Stimulated activated naive CD4-positive, alpha-beta T cell treated with Interleukin-2 at 50 U/mL for 16 hours (primary cell): Measurements from ENCODE around the gene TPM2.

Source experiments
- DNase-seq: peaks from one replicate; lab custom pipeline; 2025; lab: John Stamatoyannopoulos, UW

The TPM2 gene

DNA sequence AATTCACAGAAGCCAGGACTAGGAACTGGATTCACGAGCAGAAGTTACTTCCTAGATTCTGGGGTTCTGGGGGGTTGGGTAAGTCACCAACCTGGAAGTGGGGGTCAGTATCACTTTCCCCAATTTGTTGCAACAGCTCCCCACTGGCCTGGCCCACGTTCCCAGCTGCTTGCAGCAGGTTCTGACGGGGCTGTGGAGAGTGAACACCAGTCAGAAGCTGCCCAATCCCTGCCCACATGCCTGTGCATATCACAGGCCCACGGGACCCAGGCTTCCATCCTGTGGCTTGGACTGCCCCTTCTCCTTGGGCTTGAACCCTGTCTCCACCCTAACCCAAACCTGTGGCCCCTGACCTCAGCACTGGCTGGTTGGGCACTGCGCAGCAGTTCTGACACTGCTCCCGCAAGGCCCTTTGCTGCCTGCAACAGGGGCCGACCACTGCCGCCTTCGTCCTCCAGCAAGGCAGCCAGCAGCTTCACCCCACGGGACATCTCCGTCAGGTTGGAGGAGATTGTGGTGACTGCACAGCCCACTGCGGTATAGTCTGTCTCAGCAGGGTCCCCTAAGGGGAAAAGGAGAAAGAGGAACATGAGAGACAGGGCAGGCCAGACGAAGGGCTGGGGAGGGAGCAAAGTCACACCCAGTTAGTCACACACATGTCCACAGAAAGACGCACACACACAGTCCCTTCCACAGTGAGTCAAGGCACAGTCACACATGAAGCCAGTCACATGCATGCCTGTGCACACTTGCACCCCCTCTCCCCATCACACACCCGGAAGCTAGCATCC is 29.2 kb upstream of the TPM2 start:
- DNase-seq, result no peak

DNA sequence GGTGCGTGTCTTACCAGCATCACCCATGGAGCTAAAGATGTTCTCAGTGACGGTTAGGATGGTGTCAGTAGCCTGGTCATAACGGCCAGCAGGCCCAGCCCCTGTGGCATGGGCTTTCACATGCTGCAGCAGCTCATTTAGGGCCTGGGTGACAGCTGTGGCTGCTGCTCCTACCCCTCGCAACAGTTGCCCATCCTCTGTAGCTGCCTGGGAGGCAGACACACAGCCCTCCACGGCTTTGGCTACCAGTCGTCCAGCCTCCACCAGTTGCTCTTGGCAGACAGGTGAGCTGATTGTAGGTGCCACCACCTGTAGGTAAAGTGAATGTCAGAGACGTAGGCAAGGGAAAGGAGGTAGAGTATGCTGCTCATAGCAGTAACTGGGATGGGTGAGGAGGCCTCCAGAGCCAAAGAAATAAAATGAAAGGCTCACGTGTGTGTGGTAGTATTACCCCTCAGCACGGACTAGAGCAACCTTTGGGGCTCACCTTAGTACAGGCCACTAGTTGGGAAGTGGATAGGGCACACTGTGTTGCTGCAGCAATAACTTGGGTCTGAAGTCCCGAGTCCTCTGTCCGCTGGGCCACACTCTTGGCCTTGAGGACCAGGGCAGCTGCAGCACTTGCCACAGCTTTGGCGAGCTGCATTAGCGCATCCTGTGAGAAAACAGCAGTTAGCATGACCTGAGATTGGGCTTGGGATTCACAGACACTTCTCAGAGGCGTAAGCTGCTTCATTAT is 27.6 kb upstream of the TPM2 start:
- DNase-seq, result no peak

DNA sequence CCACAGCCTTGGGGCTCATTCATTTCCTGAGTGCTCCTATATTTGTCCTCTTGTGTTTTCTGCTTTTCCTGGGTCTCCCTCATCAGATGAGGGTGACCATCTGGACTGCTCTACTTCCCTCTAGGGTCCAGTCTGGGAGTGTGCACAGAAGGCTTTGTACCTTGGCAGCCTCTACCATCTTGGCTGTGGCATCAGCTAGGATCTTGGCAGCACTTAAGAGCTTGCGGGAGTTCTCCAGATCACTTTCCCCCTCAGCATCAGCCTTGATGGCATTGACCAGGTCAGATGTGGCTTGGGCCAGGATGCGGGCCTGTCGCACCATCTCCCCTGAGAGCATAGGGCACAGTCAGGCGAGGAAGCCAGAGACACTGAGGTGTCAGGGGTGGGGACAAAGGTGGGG is 26.5 kb upstream of the TPM2 start:
- DNase-seq, result no peak

DNA sequence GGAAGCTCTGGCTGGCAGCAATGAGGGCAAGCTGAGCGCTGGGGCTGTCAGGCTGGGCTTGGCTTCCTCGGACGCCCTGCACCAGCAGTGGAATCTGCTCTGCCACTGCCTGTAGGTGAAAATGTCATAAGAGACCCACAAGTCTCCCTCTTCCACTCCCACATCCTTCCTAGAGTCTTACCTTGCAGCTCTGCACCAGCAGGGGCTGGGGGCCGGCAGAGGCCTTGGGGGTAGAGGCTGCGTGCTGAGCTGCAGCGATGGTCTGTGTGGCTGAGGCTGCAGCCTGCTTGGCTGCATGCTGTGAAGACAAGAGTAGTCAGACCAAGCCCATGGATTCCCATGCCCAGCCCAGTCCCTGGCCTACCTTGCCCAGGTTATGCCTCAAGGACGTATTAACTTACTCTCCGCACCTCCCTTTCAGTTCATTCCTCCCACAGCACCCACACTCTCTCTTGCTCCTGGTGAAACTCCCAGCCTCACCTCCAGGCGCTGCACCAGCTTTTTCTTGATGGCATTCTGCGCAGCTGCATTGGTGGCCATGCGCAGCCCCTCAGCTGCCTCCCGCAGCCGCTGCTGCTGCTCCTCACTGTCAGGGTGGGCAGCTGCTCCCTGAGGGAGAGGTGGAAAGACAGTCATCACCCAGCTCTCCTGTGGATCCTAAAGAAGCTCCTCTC is 25.0 kb upstream of the TPM2 start:
- DNase-seq, result no peak

DNA sequence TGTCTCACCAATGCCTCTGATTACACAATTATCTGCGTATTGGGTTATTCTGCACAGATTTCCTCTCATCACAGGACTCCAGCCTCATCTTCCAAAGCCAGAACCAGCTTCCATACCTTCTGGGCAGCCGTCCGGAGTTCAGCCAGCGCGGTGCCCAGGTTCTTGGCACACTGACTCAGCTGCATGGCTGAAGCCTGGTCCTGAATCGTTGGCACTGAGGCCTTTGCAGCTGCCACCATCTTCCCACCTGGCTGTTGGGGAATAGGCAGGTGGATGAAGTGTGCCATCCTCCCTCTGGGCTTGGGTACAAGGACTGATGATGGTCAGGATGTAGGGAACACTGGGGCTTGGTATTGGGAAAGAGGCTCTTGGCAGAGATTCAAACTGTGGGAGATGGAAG is 24.4 kb upstream of the TPM2 start:
- DNase-seq, result no peak

DNA sequence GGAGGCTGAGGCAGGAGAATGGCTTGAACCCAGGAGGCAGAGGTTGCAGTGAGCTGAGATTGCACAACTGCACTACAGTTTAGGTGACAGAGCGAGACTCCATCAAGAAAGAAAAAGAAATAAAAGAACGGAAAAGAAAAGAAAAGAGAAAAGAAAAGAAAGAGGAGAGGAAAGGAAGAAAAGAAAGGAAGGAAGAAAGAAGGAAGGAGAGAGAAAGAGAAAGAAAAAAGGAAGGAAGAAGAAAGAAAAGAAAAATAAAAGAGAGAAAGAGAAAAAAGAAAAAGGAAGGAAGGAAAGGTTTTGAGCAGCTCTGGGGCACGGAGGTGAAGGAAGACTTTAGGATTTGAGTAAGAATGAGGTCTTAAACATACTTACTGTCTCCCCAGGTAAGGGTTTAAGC is 23.9 kb upstream of the TPM2 start:
- no peak for DNase-seq

DNA sequence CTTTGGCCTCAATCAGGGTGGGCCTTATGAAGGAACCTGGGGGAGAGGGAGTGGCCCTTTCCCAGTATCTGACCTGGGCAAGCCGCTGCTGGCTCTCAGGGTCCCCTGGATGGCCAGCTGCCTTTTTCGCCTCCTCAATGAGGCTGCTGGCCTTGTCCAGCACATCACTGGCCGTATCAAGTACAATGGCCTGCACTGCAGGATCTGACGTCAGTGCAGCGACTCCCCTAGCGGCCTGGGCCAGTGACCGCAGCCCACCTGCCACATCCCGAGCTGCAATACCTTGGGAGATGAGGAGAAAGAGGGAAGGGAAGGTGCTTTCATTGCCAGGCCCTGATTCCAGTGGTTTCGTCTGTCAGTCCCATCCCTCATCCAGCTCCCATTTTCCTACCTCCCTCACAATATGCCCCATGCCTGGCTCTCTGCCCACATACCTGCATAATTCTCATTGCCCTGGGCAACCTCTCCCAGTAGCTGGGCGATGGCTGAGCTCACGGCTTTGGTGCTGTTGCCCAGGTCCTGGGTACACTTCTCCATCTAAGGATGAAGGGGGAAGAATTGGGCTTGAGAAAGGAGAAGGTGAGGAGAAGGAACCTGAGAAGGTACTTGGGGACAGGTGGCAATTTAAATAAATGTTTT is 23.2 kb upstream of the TPM2 start:
- no peak for DNase-seq

DNA sequence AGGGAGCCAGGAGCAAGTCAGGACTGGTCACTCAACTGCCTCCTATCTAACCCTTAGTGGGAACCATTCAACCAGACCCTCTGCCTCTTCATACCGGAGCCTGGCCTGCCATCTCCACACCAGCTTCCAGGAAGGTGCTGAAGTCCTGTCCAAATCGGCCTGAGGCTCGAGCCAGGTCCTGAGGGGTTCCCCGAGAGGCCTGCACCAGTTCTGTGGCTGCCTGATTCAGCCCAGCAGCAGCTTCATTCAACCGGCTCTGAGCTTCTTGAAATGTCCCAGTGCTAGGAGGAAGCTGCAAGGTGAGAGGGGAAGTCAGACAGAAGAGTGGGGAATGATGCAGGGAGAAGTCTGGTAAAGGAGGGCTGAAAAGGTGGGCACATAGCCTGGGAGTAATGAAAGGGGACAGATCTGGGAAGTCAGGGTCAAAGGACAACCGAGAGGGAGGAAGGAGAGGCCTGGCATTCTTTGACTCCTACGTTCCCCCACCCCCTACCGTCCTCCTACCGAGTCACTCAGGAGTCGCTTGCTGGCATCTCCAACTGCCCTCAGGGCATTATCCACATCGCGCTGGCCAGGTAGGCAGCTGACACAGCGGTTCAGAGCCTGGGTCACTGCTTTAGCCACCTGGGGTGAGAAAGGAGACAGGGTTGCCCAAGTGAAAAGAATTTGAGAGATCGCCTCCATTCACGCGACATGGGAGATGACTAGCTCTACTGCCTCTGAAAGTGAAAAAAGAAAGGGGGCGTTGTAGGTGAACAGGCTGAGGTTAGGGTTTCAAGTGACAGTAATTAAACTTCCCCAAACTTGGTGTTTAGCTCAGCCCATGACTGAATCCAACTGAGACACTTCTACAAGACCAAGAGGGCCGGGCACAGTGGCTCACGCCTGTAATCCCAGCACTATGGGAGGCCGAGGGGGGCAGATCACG is 22.0 kb upstream of the TPM2 start:
- no peak for DNase-seq

DNA sequence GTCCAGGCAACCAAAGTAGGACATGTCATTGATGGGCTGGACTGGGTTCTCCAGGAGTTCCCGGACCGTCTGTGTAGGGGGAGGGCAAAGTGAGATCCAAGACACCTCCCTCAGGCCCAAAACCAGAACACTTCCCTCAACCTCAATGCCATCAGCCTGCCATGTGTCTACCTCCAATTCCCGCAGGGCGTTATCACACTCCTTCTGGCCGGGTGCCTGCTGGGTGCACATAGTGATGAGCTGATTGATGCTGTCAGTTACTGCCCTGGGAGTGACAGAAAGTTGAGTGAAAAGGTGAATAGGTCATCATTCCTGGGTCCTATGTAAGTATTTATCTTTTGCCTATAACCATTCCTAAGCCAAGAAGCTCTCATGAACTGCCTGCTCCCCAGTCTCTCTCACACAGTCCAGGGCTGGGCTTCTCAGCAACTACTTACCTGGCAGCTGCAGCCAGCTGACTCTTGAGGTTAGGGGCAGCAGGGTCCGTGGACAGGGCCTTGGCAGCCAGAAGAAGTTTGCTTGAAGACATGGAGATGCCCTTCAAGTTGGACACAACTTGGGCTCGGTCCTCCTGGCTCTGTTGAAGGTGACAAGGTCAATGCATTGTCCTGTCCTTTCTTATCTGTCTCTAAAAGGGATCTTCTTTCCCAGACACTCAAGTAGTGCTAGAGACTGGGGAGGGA is 21.2 kb upstream of the TPM2 start:
- DNase-seq, result no peak

DNA sequence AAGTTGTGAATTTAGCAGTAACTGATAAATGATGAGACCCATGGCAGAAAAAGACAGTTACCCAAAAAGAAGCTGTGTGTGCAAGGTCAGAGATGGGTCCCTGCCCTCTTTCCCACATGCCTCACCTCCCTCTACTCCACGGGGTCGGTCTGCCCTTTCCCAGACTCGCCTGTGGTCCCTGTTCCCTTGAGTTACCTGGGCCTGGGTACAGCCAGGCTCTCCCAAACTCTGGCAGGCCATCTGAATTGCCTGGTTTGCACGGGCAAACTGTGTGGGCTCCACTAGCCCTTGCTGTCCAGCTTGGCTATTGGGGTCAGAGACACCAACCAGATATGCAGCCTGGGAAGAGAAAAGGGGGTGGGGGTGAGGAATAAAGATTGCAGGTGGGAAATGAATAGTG is 18.4 kb upstream of the TPM2 start:
- DNase-seq, result no peak

DNA sequence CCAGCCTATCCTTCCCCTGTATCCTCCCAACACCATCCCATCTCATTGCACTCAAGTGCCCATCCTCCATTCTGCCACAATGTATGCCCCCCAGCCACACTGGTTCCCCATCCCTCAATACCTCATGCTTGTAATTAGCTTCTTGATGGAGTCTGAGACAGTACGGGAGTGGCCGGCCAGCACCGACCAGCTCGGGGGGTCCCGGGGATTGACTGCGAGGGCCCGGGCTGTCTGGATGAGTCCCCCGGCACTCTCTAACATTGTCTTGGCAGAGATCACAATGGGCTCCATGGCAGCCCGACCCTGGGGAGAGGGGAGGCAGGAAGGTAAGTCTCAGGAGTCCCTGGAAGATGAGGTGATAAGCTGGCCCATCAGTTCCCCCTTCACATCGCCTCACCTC is 17.2 kb upstream of the TPM2 start:
- no peak for DNase-seq

DNA sequence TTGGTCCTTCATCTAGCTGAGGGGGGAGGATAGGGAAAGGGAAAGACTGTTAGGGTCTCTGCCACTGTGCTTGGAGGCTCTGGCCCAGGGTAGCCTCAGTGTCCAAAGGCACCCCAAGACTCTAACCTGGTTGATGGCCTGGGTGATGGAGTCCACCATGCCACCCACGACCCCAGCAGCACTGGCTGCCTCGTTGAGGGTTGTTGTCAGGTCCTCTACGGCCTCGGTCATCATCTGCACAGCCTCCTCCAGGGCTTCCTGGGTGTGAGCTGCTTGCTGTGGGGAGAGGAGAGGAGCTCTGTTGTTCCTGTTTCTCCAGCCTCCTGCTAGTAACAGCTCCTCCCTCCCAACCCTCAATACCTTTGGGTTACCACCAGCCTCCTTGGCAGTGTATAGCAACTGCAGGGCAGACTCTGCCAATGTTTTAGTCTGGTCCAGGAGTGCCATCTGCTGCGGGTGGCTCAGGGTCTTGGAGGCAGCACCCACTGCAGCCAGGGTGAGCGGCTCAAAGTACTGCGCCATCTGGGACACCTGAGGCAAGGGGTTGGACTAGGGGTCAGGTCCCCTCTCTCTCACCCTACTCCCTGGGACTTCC is 16.2 kb upstream of the TPM2 start:
- no peak for DNase-seq

DNA sequence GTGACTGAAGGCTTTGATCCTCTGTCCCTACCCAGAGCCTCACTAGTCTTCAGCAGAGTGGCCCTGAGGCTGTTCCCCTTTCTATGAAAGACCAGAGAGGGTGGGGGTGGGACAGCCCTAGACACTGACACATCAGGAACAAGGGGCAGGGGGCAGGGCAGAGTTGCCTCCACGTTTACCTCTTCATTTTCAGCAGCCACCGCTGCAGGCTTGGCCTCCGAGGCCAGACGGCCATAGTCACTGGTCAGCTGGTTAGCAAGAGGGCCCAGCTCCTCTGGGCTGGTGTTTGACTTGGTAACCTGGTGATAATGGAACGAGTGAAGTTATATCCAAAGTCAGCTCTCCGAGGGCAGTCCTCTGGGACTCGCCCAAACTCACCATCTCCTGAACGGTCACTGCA is 15.6 kb upstream of the TPM2 start:
- no peak for DNase-seq

DNA sequence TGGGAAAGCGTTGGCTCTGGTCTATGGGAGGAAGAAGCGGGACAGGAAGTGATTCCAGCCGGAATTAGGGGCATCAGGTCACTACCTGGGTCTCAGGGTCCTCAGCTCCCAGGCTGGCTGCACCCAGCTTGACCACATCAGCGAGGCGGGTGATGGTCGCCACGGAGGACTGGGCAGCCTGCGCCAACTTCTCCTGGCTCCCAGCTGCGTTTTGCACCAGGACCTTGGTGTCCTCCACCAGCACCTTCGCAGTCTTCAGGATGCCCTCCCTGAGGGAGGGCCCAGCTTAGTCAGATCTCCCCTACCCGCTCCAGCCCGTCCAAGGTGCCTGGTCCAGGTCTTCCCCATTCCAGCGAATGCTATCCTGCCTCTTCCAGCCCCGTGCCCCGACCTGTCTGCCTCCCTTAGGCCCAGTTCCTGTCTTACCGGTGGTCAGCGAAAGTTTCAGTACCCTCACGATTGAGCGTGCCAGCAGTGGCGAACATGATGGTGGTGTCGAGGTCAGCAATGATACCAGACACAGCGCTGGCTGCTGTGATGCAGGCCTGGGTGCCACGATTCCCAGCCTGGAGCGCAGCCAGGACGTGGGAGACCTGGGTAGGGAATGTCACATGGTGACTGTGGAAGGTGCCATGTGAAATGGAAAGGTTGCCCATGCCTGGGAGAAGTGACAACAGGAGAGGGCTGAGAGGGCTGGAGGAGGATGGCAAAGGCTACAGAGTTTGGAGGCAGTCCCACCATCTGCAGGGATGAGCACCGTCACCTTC is 14.4 kb upstream of the TPM2 start:
- DNase-seq, result no peak

DNA sequence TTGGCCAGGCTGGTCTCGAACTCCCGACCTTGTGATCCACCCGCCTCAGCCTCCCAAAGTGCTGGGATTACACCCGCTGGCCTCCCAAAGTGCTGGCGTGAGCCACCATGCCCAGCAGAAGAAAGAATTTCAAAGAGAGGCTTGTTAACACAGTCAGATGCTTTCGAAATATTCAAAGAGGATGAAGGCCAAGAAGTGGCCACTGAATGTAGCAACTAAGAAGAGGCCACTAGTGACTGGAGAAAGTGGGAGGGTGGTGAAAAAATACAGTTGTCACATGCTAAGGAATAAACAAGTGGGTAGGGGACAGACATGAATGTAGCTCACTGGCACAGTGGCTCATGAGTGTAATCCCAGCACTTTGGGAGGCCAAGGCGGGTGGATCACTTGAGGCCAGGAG is 13.0 kb upstream of the TPM2 start:
- no peak for DNase-seq

DNA sequence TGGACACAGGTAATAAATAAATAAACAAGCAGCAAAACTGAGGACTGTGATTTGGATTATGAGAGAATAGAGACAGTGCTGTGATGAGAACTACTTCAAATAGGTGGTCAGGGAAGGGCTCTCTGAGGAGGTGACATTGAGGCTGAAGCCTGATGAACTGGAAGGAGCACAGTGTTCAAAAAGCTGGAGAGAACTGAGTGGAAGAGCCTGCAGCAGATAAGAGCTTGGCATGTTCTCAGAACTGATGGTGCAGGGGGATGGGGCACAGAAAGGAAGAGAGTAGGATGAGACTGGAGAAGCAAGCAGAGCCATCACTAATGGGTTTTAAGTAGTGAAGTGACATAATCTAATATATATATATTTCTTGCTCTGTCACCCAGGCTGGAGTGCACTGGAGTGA is 11.2 kb upstream of the TPM2 start:
- DNase-seq, result no peak

DNA sequence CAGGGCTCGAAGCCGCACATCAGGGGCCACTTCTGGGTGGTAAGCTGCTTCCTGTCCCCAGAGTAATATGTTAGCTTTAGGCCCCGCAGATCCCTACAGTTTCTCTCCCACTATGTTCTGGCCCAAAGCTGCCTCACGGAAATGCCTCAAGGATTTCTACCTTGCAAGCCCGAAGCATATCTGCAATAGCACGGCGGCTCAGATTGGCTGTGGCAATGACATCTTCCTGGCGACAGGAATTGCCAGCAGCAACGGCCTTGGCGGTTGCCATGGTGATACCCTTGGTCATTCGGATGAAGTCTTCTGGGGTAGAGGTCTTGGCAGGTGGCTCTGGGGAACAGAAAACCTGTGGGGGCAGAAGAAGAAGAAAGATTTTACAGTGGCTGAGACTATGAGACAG is 10.3 kb upstream of the TPM2 start:
- no peak for DNase-seq

DNA sequence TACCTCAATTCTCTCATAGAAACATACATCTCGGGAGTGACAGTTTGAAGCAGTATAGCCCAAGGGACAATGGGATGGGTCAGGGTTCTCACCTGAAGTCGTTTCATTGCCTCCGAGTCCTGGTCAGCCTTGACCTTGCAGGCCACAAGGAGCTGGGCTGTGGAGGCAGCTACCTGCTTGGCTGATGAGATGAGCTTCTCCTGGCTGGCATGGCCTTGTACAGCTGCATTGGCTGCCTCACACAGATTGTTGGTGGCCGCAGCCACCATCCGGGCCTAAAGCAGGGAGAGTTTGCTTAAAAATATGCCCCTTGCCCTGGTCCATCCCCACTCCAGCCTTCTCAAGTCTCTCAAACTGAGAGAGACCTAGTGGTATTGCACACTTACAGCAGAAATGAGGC is 8.5 kb upstream of the TPM2 start:
- no peak for DNase-seq

DNA sequence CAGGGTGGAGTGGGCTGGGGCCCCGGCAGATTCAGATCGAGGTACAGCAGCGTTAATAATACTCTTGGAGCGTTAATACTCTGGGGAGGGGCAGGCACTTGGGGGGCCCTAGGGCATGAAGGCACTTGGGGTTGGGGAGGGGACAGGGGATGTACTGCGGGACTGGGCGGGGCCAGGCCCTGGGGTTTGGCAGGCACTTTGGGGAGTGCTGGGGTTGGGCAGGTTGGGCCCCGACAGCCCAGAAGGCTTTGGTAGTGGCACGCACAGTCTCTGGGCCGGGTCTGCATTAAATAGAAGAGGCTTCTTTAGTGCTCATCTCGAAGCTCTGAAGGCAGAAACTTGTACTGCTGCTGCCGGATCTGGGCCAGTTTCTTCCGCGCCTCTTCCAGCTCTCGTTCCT is 7.8 kb upstream of the TPM2 start:
- no peak for DNase-seq
